ENCODE data around the gene PIK3CD. TPM values are rescaled to one million over a fixed set of nuclear protein-coding genes. Genes with fewer than 3 reads are reported as not detected.
A peak's percentile ranks its signal among the peaks of the same experiment; 100 is the strongest.

The PIK3CD gene
- total RNA-seq, 2 experiments from 2014 or later = 129 to 138 TPM

DNA sequence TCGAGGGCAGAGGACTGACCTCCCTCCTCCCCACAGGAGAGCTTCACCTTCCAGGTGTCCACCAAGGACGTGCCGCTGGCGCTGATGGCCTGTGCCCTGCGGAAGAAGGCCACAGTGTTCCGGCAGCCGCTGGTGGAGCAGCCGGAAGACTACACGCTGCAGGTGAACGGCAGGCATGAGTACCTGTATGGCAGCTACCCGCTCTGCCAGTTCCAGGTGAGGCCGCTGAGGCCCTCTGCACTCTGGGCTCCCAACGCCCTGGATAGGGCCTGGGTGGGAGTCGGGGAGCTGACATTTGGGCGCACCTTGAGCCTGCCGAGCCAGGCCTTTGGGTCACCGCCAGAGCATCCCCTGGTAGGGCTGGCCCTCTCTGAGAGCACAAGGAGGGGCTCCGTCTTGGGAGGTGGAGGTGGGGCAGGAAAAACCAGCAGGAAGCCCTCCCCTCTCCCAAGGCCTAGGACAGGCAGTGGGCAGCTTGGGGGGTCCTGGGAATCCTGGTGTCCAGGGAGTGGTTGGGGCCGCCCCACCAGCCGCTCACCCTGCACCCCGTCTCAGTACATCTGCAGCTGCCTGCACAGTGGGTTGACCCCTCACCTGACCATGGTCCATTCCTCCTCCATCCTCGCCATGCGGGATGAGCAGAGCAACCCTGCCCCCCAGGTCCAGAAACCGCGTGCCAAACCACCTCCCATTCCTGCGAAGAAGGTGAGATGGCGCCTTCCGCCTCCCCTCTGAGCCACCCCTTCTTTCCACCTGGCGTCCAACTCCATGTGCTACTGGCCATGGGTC is 65.1 kb downstream of the PIK3CD start:
- peak; percentile 52 for DNase-seq
- Mint-ChIP-seq H3K27ac (peak overlapping the region; percentile 94), H3K27me3 (no peaks in the 10 kb centered on the region), H3K9me3 (no peaks in the 10 kb centered on the region), H3K36me3 (peaks cover 50% of the 10 kb centered on the region), H3K4me1 (ENCODE audit: low read depth) (peaks cover 61% of the 10 kb centered on the region), H3K4me3 (peak overlapping the region; percentile 87)
- intact Hi-C loops (cut with micrococcal nuclease) = loop anchor here (1.0 to 5.0 kb wide), 5 partner anchors 12 to 196 kb away; partner anchors contain the start of gene CTNNBIP1
- CTCF ChIA-PET = interaction anchor here (0.7 to 4.8 kb wide), 8 partner anchors 8 to 88 kb away, joined by 3 to 60 read pairs (median 6); partner anchors contain the start of gene PIK3CD
- POLR2A ChIA-PET = interaction anchor here (0.8 to 4.3 kb wide), 10 partner anchors 12 to 90 kb away, joined by 3 to 27 read pairs (median 4); no protein-coding TSS in a partner anchor

DNA sequence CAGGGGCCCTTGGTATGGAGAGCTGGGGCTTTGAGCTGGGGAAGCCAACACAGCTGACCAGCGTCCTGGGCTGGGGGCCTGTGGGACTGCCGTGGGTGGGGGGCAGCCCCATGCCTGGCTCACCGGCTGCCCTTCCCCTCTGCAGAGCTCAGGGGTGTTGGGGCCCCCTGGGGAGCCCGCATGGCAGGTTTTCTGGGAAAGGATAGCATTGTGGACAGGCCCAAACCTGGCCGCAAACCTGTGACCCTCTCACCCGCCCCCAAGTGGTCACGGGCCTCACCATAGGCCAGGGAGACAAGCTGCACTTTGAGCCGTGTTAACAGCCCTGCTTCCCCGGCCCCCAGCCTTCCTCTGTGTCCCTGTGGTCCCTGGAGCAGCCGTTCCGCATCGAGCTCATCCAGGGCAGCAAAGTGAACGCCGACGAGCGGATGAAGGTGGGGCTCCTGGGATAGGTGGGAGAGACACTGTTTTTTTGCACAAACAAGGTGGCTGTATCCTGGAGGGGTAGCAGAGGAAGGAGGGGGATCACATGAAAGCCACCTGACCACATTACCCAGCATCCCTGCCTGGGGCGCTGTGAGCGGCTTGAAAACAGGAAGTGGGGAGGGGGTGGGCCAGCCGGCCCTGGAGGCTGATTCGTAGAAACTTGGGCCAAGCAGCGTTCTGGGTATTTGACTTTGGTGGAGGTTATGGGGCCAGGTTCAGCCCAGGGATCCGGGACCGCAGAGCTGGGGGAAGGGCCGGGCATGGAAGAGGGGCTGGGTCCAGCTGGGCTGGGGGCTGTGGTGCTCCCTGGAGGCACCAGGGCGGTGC is 65.9 kb downstream of the PIK3CD start:
- peak overlapping the region; percentile 94 for H3K27ac Mint-ChIP-seq
- CTCF ChIA-PET = interaction anchor here (0.6 to 4.8 kb wide), 9 partner anchors 9 to 129 kb away, joined by 3 to 60 read pairs (median 5); partner anchors contain the start of gene PIK3CD
- peaks cover 61% of the 10 kb centered on the region for H3K4me1 Mint-ChIP-seq (ENCODE audit: low read depth)
- H3K4me3 Mint-ChIP-seq = peak overlapping the region; percentile 87
- H3K27me3 Mint-ChIP-seq = no peaks in the 10 kb centered on the region
- DNase-seq = peak; percentile 95
- POLR2A ChIA-PET = interaction anchor here (0.6 to 4.3 kb wide), 7 partner anchors 11 to 91 kb away, joined by 4 to 27 read pairs (median 7); no protein-coding TSS in a partner anchor
- intact Hi-C loops (cut with micrococcal nuclease) = loop anchor here (1.0 to 5.0 kb wide), 5 partner anchors 11 to 195 kb away; partner anchors contain the start of gene CTNNBIP1
- peaks cover 54% of the 10 kb centered on the region for H3K36me3 Mint-ChIP-seq
- H3K9me3 Mint-ChIP-seq = no peaks in the 10 kb centered on the region

DNA sequence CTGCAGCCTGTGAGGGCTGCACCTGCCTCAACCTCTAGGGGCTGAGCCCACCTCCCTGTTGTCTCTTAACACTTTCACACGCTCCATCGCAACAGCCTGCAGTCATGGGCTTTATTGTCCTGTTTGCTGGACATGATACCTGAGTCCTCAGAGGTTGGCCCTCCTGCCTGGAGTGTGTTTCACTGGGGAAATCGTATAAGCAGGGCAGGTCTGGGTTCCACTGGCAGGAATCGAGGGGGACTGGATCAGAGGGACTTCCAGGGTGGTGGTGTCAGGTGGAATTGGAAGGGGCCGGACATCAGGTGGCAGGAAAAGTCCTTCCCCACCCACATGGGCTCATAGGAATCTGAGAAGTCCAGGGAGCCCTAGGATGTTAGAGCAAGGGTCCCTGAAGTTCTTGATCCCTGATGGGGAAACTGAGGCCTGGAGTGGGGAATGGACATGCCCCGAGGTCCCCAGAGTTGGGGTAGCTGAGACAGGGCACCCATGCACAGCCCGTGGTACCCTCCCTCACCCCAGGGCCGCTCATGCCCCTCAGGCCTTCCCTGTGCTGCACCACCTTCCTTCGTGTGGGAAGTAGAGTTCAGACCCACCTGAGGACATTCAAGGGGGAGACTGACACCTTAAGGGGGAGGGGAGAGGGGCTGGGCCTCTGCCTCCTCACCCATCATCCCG is 66.6 kb downstream of the PIK3CD start:
- Mint-ChIP-seq H3K27ac (peak overlapping the region; percentile 94), H3K4me1 (ENCODE audit: low read depth) (peaks cover 58% of the 10 kb centered on the region), H3K36me3 (peaks cover 62% of the 10 kb centered on the region), H3K27me3 (no peaks in the 10 kb centered on the region), H3K9me3 (no peaks in the 10 kb centered on the region), H3K4me3 (peak overlapping the region; percentile 87)
- ChIA-PET POLR2A (interaction anchor here (0.6 to 4.3 kb wide), 5 partner anchors 11 to 92 kb away, joined by 4 to 27 read pairs (median 9); no protein-coding TSS in a partner anchor), CTCF (interaction anchor here (0.7 to 4.8 kb wide), 7 partner anchors 10 to 130 kb away, joined by 3 to 60 read pairs (median 6); partner anchors contain the start of gene PIK3CD)
- intact Hi-C loops (cut with micrococcal nuclease) = loop anchor here (5.0 kb wide), 2 partner anchors 46 to 194 kb away; partner anchors contain the start of gene CTNNBIP1
- no peak for DNase-seq

DNA sequence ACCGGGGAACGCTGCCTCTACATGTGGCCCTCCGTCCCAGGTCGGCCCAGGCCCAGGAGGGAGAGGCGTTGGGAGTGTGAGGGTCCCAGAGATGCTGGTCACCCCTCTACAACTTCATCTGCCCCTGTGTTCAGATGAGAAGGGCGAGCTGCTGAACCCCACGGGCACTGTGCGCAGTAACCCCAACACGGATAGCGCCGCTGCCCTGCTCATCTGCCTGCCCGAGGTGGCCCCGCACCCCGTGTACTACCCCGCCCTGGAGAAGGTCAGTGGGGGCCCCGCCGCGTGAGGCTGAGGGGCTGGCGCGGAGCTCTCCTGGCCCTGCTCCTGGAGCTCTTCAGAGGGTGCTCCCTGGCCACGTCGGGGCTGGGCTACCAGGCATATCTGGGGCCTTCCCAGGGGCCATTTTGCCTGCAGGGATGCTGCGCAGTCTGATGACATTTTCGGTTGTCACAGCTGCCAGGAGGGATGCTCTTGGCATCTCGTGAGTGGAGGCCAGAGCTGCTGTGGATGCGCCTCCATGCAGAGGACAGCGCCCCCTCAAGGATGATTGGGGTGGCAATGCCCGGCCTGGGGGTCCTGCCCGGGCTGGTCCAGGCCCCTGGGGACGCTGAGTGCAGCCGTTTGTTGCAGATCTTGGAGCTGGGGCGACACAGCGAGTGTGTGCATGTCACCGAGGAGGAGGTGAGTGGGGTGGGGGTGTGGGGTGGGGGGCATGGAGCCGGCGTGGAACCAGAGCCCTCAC is 68.6 kb downstream of the PIK3CD start:
- ChIA-PET CTCF (interaction anchor here (0.8 to 7.8 kb wide), 13 partner anchors 9 to 766 kb away, joined by 3 to 74 read pairs (median 5); partner anchors contain the start of gene PIK3CD), POLR2A (interaction anchor here (1.4 to 1.6 kb wide), 2 partner anchors 8 to 91 kb away, joined by 5 read pairs; no protein-coding TSS in a partner anchor)
- Mint-ChIP-seq H3K4me3 (no peak overlapping the region), H3K27me3 (no peaks in the 10 kb centered on the region), H3K27ac (peak overlapping the region; percentile 94), H3K4me1 (ENCODE audit: low read depth) (peaks cover 52% of the 10 kb centered on the region), H3K9me3 (peaks cover 6% of the 10 kb centered on the region), H3K36me3 (peaks cover 75% of the 10 kb centered on the region)
- intact Hi-C loops (cut with micrococcal nuclease) = loop anchor here (5.0 kb wide), 2 partner anchors 48 to 192 kb away; partner anchors contain the start of gene CTNNBIP1
- DNase-seq = no peak

DNA sequence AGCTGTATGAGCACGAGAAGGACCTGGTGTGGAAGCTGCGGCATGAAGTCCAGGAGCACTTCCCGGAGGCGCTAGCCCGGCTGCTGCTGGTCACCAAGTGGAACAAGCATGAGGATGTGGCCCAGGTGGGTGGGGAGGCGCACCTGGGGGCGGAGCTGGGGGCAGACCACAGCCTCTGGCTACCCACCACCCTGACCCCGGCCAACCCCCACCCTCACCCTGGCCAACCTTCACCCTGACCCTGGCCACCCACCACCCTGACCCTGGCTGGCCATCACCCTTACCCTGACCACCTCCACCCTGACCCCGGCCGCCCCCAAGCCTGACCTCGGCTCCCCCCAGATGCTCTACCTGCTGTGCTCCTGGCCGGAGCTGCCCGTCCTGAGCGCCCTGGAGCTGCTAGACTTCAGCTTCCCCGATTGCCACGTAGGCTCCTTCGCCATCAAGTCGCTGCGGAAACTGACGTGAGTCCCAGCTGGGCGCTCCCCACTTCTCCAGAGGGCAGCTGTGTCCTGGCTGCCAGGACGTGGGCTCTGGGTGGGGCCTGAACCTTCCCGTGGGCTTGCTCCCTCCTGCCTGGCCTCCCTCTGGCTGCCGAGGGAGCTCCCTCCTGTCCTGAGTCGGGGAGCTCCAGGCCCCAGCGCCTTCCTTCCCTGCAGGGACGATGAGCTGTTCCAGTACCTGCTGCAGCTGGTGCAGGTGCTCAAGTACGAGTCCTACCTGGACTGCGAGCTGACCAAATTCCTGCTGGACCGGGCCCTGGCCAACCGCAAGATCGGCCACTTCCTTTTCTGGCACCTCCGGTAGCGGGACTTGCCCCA is 69.5 kb downstream of the PIK3CD start:
- POLR2A ChIA-PET = interaction anchor here (1.4 kb wide), 1 partner anchor 92 kb away, joined by 5 read pairs; no protein-coding TSS in a partner anchor
- DNase-seq = no peak
- Mint-ChIP-seq H3K27me3 (no peaks in the 10 kb centered on the region), H3K4me1 (ENCODE audit: low read depth) (peaks cover 48% of the 10 kb centered on the region), H3K27ac (peak overlapping the region; percentile 60), H3K9me3 (peaks cover 6% of the 10 kb centered on the region), H3K4me3 (no peak overlapping the region), H3K36me3 (peaks cover 72% of the 10 kb centered on the region)
- intact Hi-C loops (cut with micrococcal nuclease) = no loop called here
- CTCF ChIA-PET = interaction anchor here (0.7 to 7.8 kb wide), 26 partner anchors 8 to 765 kb away, joined by 3 to 74 read pairs (median 5); partner anchors contain the start of gene PIK3CD

DNA sequence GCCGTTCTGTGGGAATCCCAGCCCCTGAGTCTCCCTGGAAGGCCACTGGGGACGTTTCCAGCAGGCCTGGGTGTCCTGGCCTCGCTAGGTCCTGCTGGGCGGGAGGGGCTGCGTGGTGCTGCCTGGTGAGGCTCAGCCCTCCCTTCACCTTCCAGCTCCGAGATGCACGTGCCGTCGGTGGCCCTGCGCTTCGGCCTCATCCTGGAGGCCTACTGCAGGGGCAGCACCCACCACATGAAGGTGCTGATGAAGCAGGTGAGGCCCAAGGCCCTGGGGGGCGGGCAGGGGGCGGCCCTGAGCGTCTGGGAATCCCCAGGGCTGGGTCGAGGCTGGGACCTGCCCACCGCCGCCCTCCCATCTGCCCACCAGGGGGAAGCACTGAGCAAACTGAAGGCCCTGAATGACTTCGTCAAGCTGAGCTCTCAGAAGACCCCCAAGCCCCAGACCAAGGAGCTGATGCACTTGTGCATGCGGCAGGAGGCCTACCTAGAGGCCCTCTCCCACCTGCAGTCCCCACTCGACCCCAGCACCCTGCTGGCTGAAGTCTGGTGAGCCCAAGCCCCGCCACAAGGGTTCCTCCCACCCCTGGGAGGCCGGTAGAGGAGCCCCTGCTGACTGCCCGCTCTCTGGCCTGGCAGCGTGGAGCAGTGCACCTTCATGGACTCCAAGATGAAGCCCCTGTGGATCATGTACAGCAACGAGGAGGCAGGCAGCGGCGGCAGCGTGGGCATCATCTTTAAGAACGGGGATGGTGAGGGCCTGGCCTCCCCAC is 70.3 kb downstream of the PIK3CD start:
- DNase-seq = peak; percentile 81
- intact Hi-C loops (cut with micrococcal nuclease) = no loop called here
- ChIA-PET POLR2A (no interaction called here), CTCF (interaction anchor here (0.7 to 7.8 kb wide), 23 partner anchors 8 to 773 kb away, joined by 3 to 74 read pairs (median 5); partner anchors contain the start of gene PIK3CD)
- Mint-ChIP-seq H3K4me1 (ENCODE audit: low read depth) (peaks cover 49% of the 10 kb centered on the region), H3K9me3 (peaks cover 6% of the 10 kb centered on the region), H3K27me3 (no peaks in the 10 kb centered on the region), H3K4me3 (no peak overlapping the region), H3K27ac (peak overlapping the region; percentile 60), H3K36me3 (peaks cover 69% of the 10 kb centered on the region)

DNA sequence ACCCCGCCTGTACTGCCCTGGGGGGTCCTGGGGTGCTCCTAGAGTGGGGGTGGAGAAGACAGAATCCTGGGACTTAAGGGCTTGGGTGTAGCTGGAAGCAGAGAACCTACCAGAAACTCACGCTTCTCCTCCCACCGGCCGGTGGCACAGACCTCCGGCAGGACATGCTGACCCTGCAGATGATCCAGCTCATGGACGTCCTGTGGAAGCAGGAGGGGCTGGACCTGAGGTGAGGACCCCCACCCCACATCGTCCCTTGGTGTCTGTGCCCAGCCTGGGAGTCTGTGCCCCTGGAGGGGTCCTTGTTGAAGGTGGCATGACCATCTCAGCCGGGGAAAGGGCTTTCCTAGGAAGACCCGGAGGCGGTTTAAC is 70.8 kb downstream of the PIK3CD start:
- H3K27ac Mint-ChIP-seq = no peak overlapping the region
- no peaks in the 10 kb centered on the region for H3K27me3 Mint-ChIP-seq
- peaks cover 70% of the 10 kb centered on the region for H3K36me3 Mint-ChIP-seq
- peaks cover 51% of the 10 kb centered on the region for H3K4me1 Mint-ChIP-seq (ENCODE audit: low read depth)
- DNase-seq = no peak
- peaks cover 6% of the 10 kb centered on the region for H3K9me3 Mint-ChIP-seq
- intact Hi-C loops (cut with micrococcal nuclease) = no loop called here
- no peak overlapping the region for H3K4me3 Mint-ChIP-seq
- CTCF ChIA-PET = interaction anchor here (0.7 to 7.8 kb wide), 11 partner anchors 8 to 773 kb away, joined by 3 to 74 read pairs (median 8); no protein-coding TSS in a partner anchor
- POLR2A ChIA-PET = no interaction called here

DNA sequence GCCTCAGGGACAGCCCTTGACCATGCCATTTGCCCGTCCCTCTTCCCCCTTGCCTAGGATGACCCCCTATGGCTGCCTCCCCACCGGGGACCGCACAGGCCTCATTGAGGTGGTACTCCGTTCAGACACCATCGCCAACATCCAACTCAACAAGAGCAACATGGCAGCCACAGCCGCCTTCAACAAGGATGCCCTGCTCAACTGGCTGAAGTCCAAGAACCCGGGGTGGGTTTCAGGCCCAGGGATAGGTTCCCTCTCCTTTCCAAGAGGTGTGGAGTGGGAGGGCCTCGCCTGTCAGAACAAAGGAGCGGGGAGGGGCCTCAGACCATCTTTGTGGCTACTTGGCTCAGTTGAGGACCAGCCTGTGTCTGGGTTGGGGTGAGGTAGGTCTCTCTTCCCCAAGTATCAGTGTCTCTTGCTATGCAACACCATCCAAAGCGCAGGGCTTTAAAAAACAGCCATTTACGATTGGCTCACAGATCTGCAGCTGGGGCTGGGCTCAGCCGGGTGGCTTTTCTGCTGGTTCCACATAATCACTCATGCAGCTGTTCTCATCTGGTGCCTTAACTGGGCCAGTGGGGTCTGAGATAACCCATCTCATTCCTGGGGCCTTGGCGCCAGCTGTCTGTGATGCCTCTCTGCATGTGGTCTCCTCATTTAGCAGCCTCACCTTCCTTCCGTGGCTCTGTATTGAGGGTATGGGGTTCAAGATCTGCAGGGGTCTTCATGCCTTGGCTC is 71.7 kb downstream of the PIK3CD start:
- Mint-ChIP-seq H3K4me1 (ENCODE audit: low read depth) (peaks cover 51% of the 10 kb centered on the region), H3K9me3 (peaks cover 6% of the 10 kb centered on the region), H3K27ac (peak overlapping the region; percentile 44), H3K27me3 (no peaks in the 10 kb centered on the region), H3K4me3 (no peak overlapping the region), H3K36me3 (peaks cover 72% of the 10 kb centered on the region)
- DNase-seq = no peak
- CTCF ChIA-PET = interaction anchor here (2.3 to 7.8 kb wide), 3 partner anchors 7 to 145 kb away, joined by 6 to 74 read pairs (median 14); no protein-coding TSS in a partner anchor
- POLR2A ChIA-PET = no interaction called here
- intact Hi-C loops (cut with micrococcal nuclease) = no loop called here

DNA sequence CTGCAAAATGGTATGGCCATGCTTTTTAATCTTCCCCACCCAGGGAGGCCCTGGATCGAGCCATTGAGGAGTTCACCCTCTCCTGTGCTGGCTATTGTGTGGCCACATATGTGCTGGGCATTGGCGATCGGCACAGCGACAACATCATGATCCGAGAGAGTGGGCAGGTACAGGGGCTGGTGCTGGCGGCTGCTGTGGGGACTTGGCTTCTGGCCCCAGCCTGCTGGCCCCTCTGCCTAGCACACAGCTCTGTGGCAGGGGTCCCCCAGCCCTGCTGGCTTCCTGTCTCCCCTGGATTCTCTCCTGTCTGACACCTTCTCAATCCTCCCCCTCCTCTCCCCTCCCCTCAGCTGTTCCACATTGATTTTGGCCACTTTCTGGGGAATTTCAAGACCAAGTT is 72.4 kb downstream of the PIK3CD start:
- ChIA-PET CTCF (interaction anchor here (2.3 to 7.8 kb wide), 3 partner anchors 8 to 144 kb away, joined by 6 to 74 read pairs (median 14); no protein-coding TSS in a partner anchor), POLR2A (no interaction called here)
- DNase-seq = no peak
- Mint-ChIP-seq H3K4me1 (ENCODE audit: low read depth) (peaks cover 51% of the 10 kb centered on the region), H3K9me3 (peaks cover 6% of the 10 kb centered on the region), H3K36me3 (peaks cover 78% of the 10 kb centered on the region), H3K27ac (peak overlapping the region; percentile 44), H3K4me3 (no peak overlapping the region), H3K27me3 (no peaks in the 10 kb centered on the region)
- intact Hi-C loops (cut with micrococcal nuclease) = no loop called here

Data from activated CD4-positive, alpha-beta memory T cell treated with anti-CD3 and anti-CD28 coated beads for 36 hours (primary cell).